OCI-LY7 (cell line): ENCODE measurements around the gene CYBB. TPM values are rescaled to one million over a fixed set of nuclear protein-coding genes. Genes with fewer than 3 reads are reported as not detected.

Experiments
- Bru-seq: library from RNA; stranded (reverse); fragments of 400-500 nt; gene quantifications from one replicate; lab custom pipeline; 2021; lab: Mats Ljungman, UMichigan
- BruChase-seq, 2 experiments: library from RNA; stranded (reverse); fragments of 400-500 nt; gene quantifications; one replicate each; lab custom pipeline; 2021; lab: Mats Ljungman, UMichigan
- BruUV-seq: library from RNA; stranded (reverse); fragments of 400-500 nt; replicated peaks from 2 replicates; lab custom pipeline; 2021; lab: Mats Ljungman, UMichigan
- CTCF ChIA-PET: fragments of 300-600 bp; sonication (Branson Sonifier 250); formaldehyde crosslinking; loops from one replicate; lab custom pipeline; 2022; ENCODE audit warnings: antibody characterized with exemption; ENCODE audit not compliant: unreplicated experiment; lab: Charles Lee
- POLR2A ChIA-PET: fragments of 300-600 bp; sonication (Branson Sonifier 250); formaldehyde crosslinking; loops from one replicate; lab custom pipeline; 2022; ENCODE audit warnings: antibody characterized with exemption; lab: Charles Lee
- DNase-seq: peaks from one replicate; pipeline ENCODE4 v3.0.0-alpha.2; 2015; ENCODE audit warnings: low spot score
- H2AFZ ChIP-seq: fragments of 200-600 bp; sonication (generic), shearing (Covaris generic); 2 replicates; pipeline ENCODE4 v1.6.1; 2014; ENCODE audit warnings: mild to moderate bottlenecking, antibody characterized with exemption, low read length, moderate library complexity
- H3K27ac ChIP-seq: fragments of 200-600 bp; sonication (generic); 2 replicates; pipeline ENCODE4 v1.5.1; 2014; ENCODE audit warnings: mixed run types, low read depth, mild to moderate bottlenecking, moderate library complexity, low read length, inconsistent platforms; ENCODE audit not compliant: poor library complexity, severe bottlenecking
- H3K36me3 ChIP-seq: fragments of 200-600 bp; sonication (generic); 2 replicates; pipeline ENCODE4 v1.6.1; 2014; ENCODE audit warnings: mild to moderate bottlenecking, antibody characterized with exemption, low read length, moderate library complexity, mixed read lengths; ENCODE audit not compliant: insufficient read depth
- H3K4me1 ChIP-seq: fragments of 200-600 bp; sonication (generic); 2 replicates; pipeline ENCODE4 v1.5.1; 2014; ENCODE audit warnings: mild to moderate bottlenecking, low read length; ENCODE audit not compliant: insufficient read depth, poor library complexity, severe bottlenecking
- H3K4me2 ChIP-seq: fragments of 200-600 bp; sonication (generic); 2 replicates; pipeline ENCODE4 v1.6.1; 2014; ENCODE audit warnings: mild to moderate bottlenecking, low read length
- H3K4me3 ChIP-seq: fragments of 200-600 bp; sonication (generic); 2 replicates; pipeline ENCODE4 v1.5.1; 2014; ENCODE audit warnings: mild to moderate bottlenecking, low read depth, low read length; ENCODE audit not compliant: poor library complexity, severe bottlenecking
- H3K79me2 ChIP-seq: fragments of 200-600 bp; sonication (generic); 2 replicates; pipeline ENCODE4 v1.6.1; 2016; ENCODE audit warnings: low read depth, mild to moderate bottlenecking, low read length, moderate library complexity, mixed read lengths; ENCODE audit not compliant: insufficient read depth
- H3K9me2 ChIP-seq: fragments of 200-600 bp; sonication (generic); 2 replicates; pipeline ENCODE4 v1.6.1; 2016; ENCODE audit warnings: mild to moderate bottlenecking, low read length, mixed read lengths; ENCODE audit not compliant: insufficient read depth
- H3K9me3 ChIP-seq: fragments of 200-600 bp; sonication (generic); 2 replicates; pipeline ENCODE4 v1.6.1; 2014; ENCODE audit warnings: mild to moderate bottlenecking, mixed run types, low read length, mixed read lengths
- H4K20me1 ChIP-seq: fragments of 200-600 bp; sonication (generic); 2 replicates; pipeline ENCODE4 v1.6.1; 2014; ENCODE audit warnings: mild to moderate bottlenecking, antibody characterized with exemption, low read length, moderate library complexity, mixed read lengths; ENCODE audit not compliant: insufficient read depth
- CTCF ChIP-seq: fragments of 200-600 bp; sonication (generic); conservative IDR thresholded peaks from 2 replicates; pipeline ENCODE4 v1.5.1; 2014; ENCODE audit warnings: mild to moderate bottlenecking, antibody characterized with exemption, low read length, moderate library complexity, mixed read lengths
- EZH2phosphoT487 ChIP-seq: fragments of 200-600 bp; sonication (generic); IDR thresholded peaks from 2 replicates; pipeline ENCODE4 v1.6.1; 2018; ENCODE audit warnings: low read depth, borderline replicate concordance, mild to moderate bottlenecking, mixed run types, antibody characterized with exemption, low read length, moderate library complexity, mixed read lengths
- intact Hi-C: fragments of 100-400 bp; cut with micrococcal nuclease; formaldehyde crosslinking; loops from one replicate; pipeline ENCODE4 v1.10.0; 2022; ENCODE audit not compliant: unreplicated experiment
- long read RNA-seq: library from polyadenylated mRNA; stranded (forward); transcript quantifications from one replicate; pipeline ENCODE4 v2.0.0, GENCODE V29; 2022
- total RNA-seq, 2 experiments: library from RNA; depleted of rRNA in 1 of 2; stranded (reverse); fragments of >200 nt in 1 of 2; shearing (Covaris generic) in 1 of 2; gene quantifications; 2 replicates each; pipeline ENCODE4 v1.2.3, GENCODE V29; 2014 to 2022

The CYBB gene
- total RNA-seq (2014; rRNA removed; shearing (Covaris generic)): 23.8 and 25.4 TPM in 2 replicates
- total RNA-seq (2022): 29.8 and 38.3 TPM in 2 replicates
- percentile 91 among the genes with signal in this experiment for Bru-seq, nascent RNA
- BruChase-seq, experiment 1, labeled RNA remaining after a 6-hour chase: percentile 99 among the genes with signal in this experiment
- percentile 99 among the genes with signal in this experiment for BruChase-seq, experiment 2, labeled RNA remaining after a 2-hour chase
- long read RNA-seq, full-length matches to known transcripts: 8 of 15 reads
- long read RNA-seq, partial matches to known transcripts: 4 of 15 reads
- long read RNA-seq, other reads (novel, unspliced or antisense): 3 of 15 reads

GRCh38 chrX:37779857-37780256, at the start of gene CYBB:
CYBB (plus strand) TSS chrX:37780059; CDS start chrX:37780078, 19 bp downstream.
- no TSS peak for BruUV-seq

GRCh38 chrX:37745354-37745753, 34.5 kb upstream of the CYBB start:
- H4K20me1 ChIP-seq: no peaks in the 10 kb centered on the region
- no peaks in the 10 kb centered on the region for H3K9me2 ChIP-seq
- DNase-seq: peak; percentile 83
- H2AFZ ChIP-seq: peak overlapping the region; percentile 76; the same call in 1 of the 2 replicates
- ChIA-PET POLR2A (interaction anchor here (0.7 to 6.5 kb wide), 5 partner anchors 9 to 79 kb away, joined by 3 to 65 read pairs (median 7); no protein-coding TSS in a partner anchor), CTCF (interaction anchor here (0.5 to 2.2 kb wide), 4 partner anchors 10 to 697 kb away, joined by 3 to 46 read pairs (median 4); no protein-coding TSS in a partner anchor)
- TF ChIP-seq EZH2phosphoT487: no peak
- TF ChIP-seq CTCF: peak; percentile 80
- H3K4me3 ChIP-seq: no peak overlapping the region
- H3K4me2 ChIP-seq: peak overlapping the region; percentile 31; the same call in 1 of the 2 replicates
- H3K36me3 ChIP-seq: no peaks in the 10 kb centered on the region
- H3K27ac ChIP-seq: peak overlapping the region; percentile 14
- no TSS peak for BruUV-seq
- H3K9me3 ChIP-seq: no peaks in the 10 kb centered on the region
- intact Hi-C loops: loop anchor here (1.0 kb wide), 1 partner anchor 80 kb away; no protein-coding TSS in a partner anchor
- peaks cover 20% of the 10 kb centered on the region for H3K4me1 ChIP-seq
- H3K79me2 ChIP-seq: no peaks in the 10 kb centered on the region

More at GRCh38 chrX:37779857-37780256, at the start of gene CYBB:
- intact Hi-C loops: loop anchor here (5.0 to 10.0 kb wide), 2 partner anchors 37 to 1025 kb away; partner anchors contain the start of gene MID1IP1
- H3K9me3 ChIP-seq: no peaks in the 10 kb centered on the region
- peak; percentile 51 for DNase-seq
- no peaks in the 10 kb centered on the region for H3K9me2 ChIP-seq
- peaks cover 77% of the 10 kb centered on the region for H3K4me1 ChIP-seq
- CTCF ChIA-PET: no interaction called here
- H3K36me3 ChIP-seq: peaks cover 27% of the 10 kb centered on the region
- TF ChIP-seq CTCF (no peak), EZH2phosphoT487 (no peak)
- H4K20me1 ChIP-seq: no peaks in the 10 kb centered on the region
- POLR2A ChIA-PET: interaction anchor here (0.6 to 10.7 kb wide), 14 partner anchors 8 to 63 kb away, joined by 3 to 85 read pairs (median 5); no protein-coding TSS in a partner anchor
- peaks cover 51% of the 10 kb centered on the region for H3K79me2 ChIP-seq
- peak within 1 kb of the TSS; percentile 64 for H3K27ac ChIP-seq
- peak within 1 kb of the TSS; percentile 95; the same call in 1 of the 2 replicates for H2AFZ ChIP-seq
- peak within 1 kb of the TSS; percentile 87 for H3K4me3 ChIP-seq
- H3K4me2 ChIP-seq: peak within 1 kb of the TSS; percentile 71
